ENCODE measurements around the gene EMILIN1.
"Not testable (repeated sequence)": the region's sequence is repeated elsewhere in the genome, so short reads cannot be mapped to it uniquely, and the experiment has no call there.

Gene EMILIN1

DNA sequence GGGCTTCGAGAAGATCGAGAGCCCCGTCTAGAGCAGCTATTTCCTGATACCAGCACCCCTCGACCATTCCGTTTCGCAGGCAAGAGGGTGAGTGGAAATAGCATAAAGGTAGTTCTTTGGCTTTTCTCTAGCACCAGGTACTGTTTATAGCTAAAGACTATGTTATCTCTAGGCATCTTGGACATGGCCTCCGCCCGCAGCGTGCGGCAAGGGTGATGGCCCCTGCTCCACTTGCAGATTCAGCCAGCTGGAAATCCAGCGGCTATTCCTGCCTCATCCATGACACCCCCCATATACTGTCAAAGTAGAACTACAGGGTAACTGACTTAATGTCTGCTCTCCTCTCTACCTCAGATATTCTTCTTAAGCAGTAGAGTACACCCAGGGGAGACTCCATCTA lies 23.7 kb upstream of the EMILIN1 start:
- no peak for DNase-seq

GRCh38 chr2:27057184-27057583 lies 21.2 kb upstream of the EMILIN1 start:
- no peak for DNase-seq

- no peak for DNase-seq
Measured at GRCh38 chr2:27058210-27058609, 20.2 kb upstream of the EMILIN1 start.

DNA sequence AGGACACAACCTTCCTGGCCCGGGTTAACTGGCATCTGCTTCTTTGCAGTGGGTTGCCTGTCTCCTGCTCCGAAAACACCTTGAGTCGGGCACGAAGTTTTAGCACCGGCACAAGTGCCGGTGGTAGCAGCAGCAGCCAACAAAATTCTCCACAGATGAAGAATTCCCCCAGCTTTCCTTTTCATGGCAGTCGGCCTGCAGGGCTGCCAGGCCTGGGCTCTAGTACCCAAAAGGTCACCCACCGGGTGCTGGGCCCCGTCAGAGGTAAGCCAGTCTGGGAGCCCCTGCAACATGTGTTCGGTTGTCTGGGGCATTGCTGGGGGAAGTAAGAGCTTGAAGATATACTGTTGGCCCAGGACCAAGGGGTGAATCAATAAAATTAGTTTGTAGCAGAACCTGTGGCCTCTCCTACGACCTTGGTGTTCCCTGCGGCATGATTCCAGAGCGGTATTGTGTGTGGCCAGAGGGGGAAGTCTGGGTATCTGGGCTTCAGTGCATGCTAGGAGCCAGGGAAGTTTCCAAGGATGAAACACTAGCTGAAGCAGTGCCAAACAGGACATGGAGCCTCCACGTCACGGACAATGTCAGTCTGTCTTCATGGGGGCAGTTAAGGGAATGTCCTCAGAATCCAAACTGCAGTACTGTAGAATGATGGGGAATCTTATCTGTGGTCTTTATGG lies 19.1 kb upstream of the EMILIN1 start:
- no peak for DNase-seq

DNA sequence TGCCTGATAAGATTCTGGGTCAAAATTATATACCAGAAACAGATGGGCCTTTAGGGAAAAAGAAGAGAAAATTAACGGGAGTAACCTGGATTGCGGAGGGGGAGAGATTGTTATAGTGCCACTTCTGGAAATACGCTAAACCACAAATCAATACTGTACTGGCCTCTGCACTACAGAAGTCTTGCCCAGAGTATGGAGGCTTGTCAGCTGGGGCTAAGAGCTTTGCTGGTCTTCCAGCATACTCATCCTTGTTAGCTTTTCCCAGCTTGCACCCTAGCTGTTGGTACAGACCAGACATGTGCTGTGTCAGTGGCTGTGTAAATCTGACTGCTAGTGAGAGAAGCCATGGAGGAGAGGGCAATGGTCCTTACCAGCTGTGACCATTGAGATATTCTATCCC lies 18.1 kb upstream of the EMILIN1 start:
- DNase-seq = no peak

DNA sequence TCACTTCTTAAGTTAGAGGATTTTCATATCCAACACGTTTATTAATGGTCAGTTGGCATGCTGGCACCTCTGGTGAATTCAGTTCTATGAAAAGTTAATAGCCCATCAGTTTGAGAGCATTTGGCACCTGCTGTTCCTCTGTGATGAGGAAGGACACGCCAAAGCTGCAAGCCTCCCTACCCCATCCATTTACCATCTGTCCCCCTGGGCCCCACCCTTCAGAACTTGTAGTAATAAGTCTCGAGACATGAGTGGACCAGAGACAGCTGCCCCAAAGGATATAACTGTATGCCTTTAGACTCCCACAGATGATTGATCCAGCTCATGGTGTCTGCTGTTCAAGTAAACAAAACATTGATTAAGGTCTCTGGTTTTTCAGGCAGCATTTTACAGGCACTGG lies 13.3 kb upstream of the EMILIN1 start:
- DNase-seq = no peak

DNA sequence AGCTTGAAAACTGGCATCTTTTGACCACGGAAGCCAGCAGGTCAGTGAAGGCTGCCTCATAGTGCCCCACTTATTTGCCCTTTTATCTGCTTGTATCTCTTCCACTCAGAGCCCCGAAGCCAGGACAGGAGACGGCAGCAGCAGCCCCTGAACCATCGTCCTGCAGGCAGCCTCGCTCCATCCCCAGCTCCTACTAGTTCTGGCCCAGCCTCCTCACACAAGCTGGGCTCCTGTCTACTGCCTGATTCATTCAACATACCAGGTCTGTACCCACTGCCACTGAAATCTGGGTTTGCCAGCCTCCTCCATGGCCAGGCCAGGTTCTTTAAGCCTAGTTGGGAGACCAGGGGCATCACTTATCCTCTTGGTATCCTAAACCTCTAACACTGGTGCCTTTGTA lies 11.0 kb upstream of the EMILIN1 start:
- no peak for DNase-seq

DNA sequence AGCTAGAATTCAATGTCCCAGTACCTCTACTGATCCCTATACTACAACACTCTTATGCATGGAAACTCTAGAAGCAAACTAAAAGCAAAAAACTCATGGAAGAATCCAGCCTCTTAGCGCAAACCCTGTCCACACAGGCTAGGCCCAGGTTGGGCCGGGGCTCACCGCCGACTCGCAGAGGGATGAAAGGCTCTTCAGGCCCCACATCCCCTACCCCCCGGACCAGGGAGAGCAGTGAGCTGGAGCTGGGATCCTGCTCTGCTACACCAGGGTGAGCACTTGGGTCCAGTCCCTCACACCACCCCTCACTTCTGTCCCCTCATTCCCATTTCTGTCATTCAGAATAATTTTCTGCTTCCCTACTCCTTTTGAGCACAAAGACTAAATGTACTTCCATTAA lies 9.0 kb upstream of the EMILIN1 start:
- DNase-seq = no peak

GRCh38 chr2:27069961-27070618 lies 8.3 kb upstream of the EMILIN1 start:
- no peak for DNase-seq

GRCh38 chr2:27070653-27071276 lies 7.7 kb upstream of the EMILIN1 start:
- DNase-seq = no peak

- DNase-seq = peak; percentile 95 to 99 (median 98)
Measured at GRCh38 chr2:27071277-27071989, 7.0 kb upstream of the EMILIN1 start, which contains the start of gene OST4. OST4 (minus strand) TSS chr2:27071654.

- peak in 2 of 3 donors; percentile 48 to 62 for DNase-seq
Measured at GRCh38 chr2:27071990-27072830, 6.2 kb upstream of the EMILIN1 start.

DNA sequence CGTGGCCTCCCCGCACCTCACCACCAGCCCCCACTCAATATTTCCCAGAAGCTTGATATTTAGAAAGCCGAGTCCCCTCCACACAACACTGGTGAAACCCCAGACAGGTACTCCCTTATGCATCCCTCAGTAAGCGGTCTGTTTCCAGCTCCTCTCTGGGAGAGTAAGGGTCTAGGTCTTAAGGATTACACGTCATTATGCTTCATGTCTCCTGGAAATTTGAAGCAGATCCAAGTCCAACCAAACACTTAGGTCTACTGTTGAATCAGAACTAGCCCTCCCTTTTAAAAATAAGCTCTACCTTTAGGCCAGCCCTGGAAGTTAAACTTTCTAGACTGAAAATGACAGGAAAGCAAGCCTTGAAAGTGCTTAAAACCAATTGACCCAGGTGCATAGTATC lies 5.5 kb upstream of the EMILIN1 start:
- DNase-seq = no peak

DNA sequence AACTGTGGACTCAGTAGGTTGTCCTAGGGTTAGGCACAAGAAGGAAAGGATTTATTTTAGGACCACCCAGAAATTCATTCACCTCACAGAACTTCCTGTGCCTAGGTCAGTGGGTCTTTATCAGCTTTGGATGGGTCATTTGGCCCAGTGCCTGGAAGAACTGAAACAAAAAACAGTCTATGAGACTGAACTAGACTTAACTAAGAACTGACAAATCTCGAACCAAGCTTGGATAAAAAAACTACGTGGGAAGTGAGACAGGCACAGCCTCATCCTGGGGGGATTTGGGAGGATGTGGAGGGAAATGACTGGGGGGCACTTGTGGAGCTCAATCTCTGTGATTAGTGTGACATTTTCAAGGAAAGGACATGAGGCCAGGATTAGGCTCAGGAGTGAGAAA lies 4.6 kb upstream of the EMILIN1 start:
- peak in 1 of 3 donors; percentile 24 for DNase-seq

GRCh38 chr2:27074738-27075565 lies 3.5 kb upstream of the EMILIN1 start:
- DNase-seq = peak; percentile 51 to 71 (median 59)

GRCh38 chr2:27075566-27075871 lies 2.9 kb upstream of the EMILIN1 start:
- DNase-seq = not testable (repeated sequence)

DNA sequence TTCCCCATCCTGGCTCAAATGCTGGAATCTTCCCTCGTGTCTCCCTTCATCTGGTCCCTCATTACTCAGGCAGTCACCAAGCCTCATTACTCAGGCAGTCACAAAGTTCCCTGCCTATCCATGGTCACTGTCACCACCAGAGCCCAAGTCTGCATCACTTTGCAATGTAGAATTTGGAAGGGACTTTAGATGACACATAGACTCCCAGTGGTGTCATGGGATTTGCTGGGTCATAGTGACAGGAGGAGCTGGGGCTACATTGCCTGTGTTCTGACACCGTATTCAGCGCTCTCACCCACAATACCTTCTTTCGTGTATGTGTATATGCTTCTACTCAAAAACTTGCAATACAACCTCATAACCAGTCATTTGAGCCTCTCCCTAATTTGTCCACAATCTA lies 2.1 kb upstream of the EMILIN1 start:
- peak; percentile 78 to 86 (median 79) for DNase-seq

- no peak for DNase-seq
Measured at GRCh38 chr2:27077231-27077630, 1.2 kb upstream of the EMILIN1 start.

GRCh38 chr2:27079233-27080139 lies 1.1 kb downstream of the EMILIN1 start:
- DNase-seq = no peak

- DNase-seq = peak; percentile 31 to 50 (median 35)
Measured at GRCh38 chr2:27080140-27080469, 1.7 kb downstream of the EMILIN1 start.

DNA sequence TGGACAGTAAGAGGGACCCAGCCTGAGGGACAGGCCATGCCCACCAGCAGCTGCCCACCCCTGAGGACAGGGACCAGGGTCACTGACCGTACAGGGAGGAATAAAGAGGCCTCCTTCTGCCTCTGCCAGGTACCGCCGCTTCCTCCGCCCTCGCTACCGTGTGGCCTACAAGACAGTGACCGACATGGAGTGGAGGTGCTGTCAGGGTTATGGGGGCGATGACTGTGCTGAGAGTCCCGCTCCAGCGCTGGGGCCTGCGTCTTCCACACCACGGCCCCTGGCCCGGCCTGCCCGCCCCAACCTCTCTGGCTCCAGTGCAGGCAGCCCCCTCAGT lies 2.2 kb downstream of the EMILIN1 start:
- no peak for DNase-seq

All from suppressor macrophage treated with lipopolysaccharide for 1 hour (primary cell).